OCI-M2 (cell line): ENCODE results near the gene LMTK3.
"Not testable (repeated sequence)": the region's sequence is repeated elsewhere in the genome, so short reads cannot be mapped to it uniquely, and the experiment has no call there.

Source experiments
- DNase-seq: peaks from one replicate; lab custom pipeline; 2025; ENCODE audit not compliant: unreplicated experiment; lab: John Stamatoyannopoulos, UW

Gene LMTK3

GRCh38 chr19:48541813-48542212, 30.2 kb upstream of the LMTK3 start:
- DNase-seq, result no peak

GRCh38 chr19:48540110-48540509, 28.5 kb upstream of the LMTK3 start:
- DNase-seq, result no peak

- DNase-seq, result no peak
Observed at GRCh38 chr19:48539503-48540096, 28.0 kb upstream of the LMTK3 start.

DNA sequence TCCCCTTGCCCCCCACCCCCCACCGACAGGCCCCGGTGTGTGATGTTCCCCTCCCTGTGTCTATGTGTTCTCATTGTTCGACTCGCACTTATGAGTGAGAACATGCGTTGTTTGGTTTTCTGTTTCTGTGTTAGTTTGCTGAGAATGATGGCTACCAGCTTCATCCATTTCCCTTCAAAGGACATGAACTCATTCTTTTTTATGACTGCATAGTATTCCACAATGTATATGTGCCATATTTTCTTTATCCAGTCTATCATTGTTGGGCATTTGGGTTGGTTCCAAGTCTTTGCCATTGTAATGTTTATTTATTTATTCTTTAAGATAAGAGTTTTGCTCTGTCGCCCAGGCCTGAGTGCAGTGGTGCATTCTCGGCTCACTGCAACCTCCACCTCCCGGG, 26.4 kb upstream of the LMTK3 start:
- not testable (repeated sequence) for DNase-seq

- DNase-seq, result no peak
Observed at GRCh38 chr19:48537541-48537940, 25.9 kb upstream of the LMTK3 start.

GRCh38 chr19:48533770-48534169, 22.1 kb upstream of the LMTK3 start:
- no peak for DNase-seq

DNA sequence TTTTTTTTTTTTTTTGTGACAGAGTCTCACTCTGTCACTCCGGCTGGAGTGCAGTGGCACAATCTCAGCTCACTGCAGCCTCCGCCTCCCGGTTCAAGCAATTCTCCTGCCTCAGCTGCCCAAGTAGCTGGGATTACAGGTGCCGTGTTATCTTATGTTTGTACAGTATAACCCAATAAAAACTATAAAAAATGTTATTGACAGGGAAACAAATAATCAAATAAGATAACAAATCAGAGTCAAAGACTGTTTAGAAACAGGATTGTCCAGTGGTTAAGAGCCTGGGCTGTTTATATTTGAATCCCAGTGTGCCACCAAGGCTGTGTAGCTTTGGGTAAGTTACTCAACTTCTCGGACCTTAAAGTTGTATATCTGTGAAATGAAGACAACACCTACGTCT, 19.1 kb upstream of the LMTK3 start:
- no peak for DNase-seq

GRCh38 chr19:48530066-48530720, 18.6 kb upstream of the LMTK3 start:
- no peak for DNase-seq

DNA sequence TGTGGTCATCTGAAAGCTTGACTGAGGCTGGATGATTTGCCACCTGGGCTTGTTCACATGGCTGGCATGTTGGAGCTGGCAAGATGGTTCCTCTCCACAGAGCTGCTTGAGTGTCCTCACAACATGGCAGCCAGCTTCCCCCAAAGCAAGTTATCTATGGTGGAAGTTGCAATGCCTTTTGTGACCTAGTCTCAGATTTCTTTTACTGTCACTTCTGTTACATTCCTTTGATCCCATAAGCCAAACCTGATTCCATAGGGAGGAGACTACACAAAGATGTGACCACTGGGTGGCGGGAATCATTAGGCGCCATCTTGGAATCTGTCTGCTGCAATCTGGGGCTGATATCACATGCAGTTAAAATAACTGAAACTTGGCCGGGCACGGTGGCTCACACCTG, 17.5 kb upstream of the LMTK3 start:
- DNase-seq, result no peak

DNA sequence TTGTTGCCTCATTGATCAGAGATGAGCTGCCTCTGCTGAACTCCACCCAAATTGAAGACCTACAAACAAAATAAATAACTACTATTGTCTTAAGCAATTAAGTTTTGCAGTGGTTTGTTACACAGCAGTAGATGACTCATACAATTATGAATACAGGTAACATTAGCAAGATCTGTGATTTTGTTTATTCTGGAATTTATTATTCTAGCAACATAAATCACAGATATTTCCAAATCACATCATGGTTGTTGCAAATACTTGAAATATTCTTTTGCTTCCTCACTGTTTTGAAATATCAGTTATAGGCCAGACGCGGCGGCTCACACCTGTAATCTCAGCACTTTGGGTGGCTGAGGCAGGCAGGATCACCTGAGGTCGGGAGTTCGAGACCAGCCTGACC, 13.1 kb upstream of the LMTK3 start:
- no peak for DNase-seq

GRCh38 chr19:48524221-48524620, 12.6 kb upstream of the LMTK3 start:
- no peak for DNase-seq

DNA sequence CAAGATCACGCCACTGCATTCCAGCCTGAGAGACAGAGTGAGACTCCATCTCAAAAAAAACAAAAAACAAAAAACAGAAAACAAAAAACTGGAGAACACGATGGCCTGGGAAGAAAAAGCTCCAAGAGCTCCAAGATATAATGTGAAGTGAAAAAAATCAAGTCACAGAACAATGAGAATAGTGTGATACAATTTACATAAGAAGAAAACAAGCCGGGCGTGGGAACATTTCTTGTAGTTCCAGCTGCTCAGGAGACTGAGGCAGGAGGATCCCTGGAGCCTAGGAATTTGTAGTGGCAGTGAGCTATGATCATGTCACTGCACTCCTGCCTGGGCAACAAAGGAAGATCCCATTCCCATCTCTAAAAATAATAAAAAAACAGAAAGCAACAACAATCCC, 8.5 kb upstream of the LMTK3 start:
- no peak for DNase-seq

GRCh38 chr19:48519426-48519825, 7.8 kb upstream of the LMTK3 start:
- DNase-seq, result not testable (repeated sequence)

DNA sequence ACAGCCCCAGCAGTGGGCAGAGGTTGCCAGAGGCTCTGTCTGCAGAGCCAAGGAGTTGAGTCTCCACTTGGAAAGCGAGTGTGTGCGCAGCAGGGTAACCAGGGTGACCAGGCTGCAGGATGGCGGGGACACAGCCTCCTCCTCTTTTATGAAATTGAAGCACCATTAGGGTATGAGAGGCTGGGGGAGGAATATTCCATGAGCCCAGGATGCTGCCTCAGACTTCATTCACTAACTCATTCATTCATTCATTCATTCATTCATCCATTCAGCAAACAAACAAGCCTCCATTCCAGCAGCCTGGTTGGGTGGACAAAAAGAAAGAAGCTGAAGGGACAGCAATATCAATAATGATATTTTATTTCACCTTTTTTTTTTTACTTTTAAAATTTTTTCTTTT, 6.6 kb upstream of the LMTK3 start:
- DNase-seq, result no peak

DNA sequence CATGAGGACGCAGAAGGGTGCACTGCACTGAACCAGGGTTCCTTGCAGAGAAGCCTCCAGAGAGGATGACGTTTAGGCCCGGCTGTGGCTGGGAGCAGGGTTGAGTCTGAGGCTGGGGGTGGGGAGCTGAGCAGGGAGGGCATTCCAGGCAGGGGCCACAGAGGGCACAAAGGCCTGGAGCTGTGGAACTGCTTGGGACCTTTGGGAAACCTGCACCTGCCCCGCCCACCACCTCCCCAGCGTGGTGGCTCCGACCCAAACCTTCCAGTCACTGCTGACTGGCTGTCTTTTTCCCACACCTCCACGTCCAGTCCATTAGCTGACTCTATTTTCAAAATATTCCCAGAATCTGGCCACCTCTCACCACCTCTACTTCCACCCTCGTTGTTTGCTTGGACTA, 4.9 kb upstream of the LMTK3 start:
- no peak for DNase-seq

GRCh38 chr19:48514123-48514458, 2.5 kb upstream of the LMTK3 start:
- no peak for DNase-seq

GRCh38 chr19:48513289-48514122, 1.9 kb upstream of the LMTK3 start:
- DNase-seq, result peak; percentile 53

DNA sequence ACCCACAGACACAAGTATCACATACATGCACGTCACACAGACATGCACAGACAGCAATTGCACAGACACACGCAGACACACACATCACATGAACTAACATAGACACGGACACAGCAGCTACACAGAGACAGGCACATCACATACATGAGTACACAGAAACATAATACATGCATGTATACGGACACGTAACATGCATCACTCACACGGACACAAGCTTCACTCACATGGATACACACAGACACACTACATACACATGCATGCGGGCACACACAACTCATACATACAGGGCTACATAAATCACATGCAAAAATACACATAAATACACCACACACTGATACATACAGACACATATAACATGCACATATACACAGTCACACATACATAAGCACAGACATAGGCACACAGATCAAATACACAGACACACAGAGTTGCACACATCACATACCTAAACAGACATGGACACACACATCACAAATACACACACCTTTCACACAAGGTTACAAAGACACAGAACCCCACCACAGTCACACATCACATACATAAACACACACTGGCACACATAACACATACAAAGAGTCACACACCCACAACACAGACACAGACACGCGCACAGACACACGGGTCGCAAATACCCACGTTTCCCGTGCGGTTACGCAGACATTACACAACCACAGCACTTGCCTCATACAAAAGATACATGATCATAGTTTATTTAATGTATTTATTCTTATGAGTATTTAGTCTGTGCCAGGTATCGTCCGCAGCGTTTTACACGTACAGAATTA, 1.1 kb upstream of the LMTK3 start:
- no peak for DNase-seq

GRCh38 chr19:48511321-48511731, 309 bp downstream of the LMTK3 start:
- DNase-seq, result no peak

- no peak for DNase-seq
Observed at GRCh38 chr19:48510421-48511268, 990 bp downstream of the LMTK3 start.
